Neutrophil (primary cell): Measurements from ENCODE around the gene PIEZO1.

ENCODE experiments used
- H3K27ac ChIP-seq: fragments of 200-600 bp; sonication (generic); 2 replicates; pipeline ENCODE4 v1.5.1; 2016; ENCODE audit warnings: mild to moderate bottlenecking, moderate library complexity
- H3K27me3 ChIP-seq: fragments of 200-600 bp; sonication (generic); 2 replicates; pipeline ENCODE4 v1.6.0; 2016; ENCODE audit warnings: mild to moderate bottlenecking
- H3K36me3 ChIP-seq: fragments of 200-600 bp; sonication (generic); 2 replicates; pipeline ENCODE4 v1.5.1; 2017
- H3K4me1 ChIP-seq, 2 experiments: fragments of 200-600 bp in 1 of 2; sonication (generic) in 1 of 2; 1 replicate in 1 of 2; 2 replicates in 1 of 2; pipeline versions ENCODE4 v1.5.1 to v1.6.1; 2013 to 2016; ENCODE audit warnings: low read depth in 1 of 2, low read length in 1 of 2, mild to moderate bottlenecking in 1 of 2, moderate library complexity in 1 of 2; ENCODE audit not compliant: control insufficient read depth in 1 of 2, insufficient read depth in 1 of 2
- H3K4me3 ChIP-seq, 2 experiments: fragments of 200-600 bp in 1 of 2; sonication (generic) in 1 of 2; 1 replicate in 1 of 2; 2 replicates in 1 of 2; pipeline ENCODE4 v1.5.1; 2013 to 2016; ENCODE audit warnings: low read depth in 1 of 2, low read length in 1 of 2, mild to moderate bottlenecking in 1 of 2, moderate library complexity in 1 of 2
- H3K9me3 ChIP-seq: fragments of 200-600 bp; sonication (generic); 2 replicates; pipeline ENCODE4 v1.5.1; 2016
- CTCF ChIP-seq: fragments of 200-600 bp; sonication (generic); IDR thresholded peaks from 2 replicates; pipeline ENCODE4 v1.5.1; 2016; ENCODE audit warnings: antibody characterized with exemption

Gene PIEZO1

GRCh38 chr16:88732961-88733294 is 52.1 kb downstream of the PIEZO1 start:
- Histone ChIP-seq H3K4me1 (peaks cover 2 to 8% of the 10 kb centered on the region in 2 experiments), H3K36me3 (peaks cover 27% of the 10 kb centered on the region), H3K27me3 (no peaks in the 10 kb centered on the region), H3K9me3 (no peaks in the 10 kb centered on the region), H3K4me3 (no peak overlapping the region), H3K27ac (no peak overlapping the region)
- TF ChIP-seq CTCF: no peak

GRCh38 chr16:88732172-88732960 is 52.7 kb downstream of the PIEZO1 start:
- TF ChIP-seq CTCF: no peak
- H3K27me3 ChIP-seq: no peaks in the 10 kb centered on the region
- no peaks in the 10 kb centered on the region for H3K9me3 ChIP-seq
- H3K36me3 ChIP-seq: peaks cover 30% of the 10 kb centered on the region
- peaks cover under 1 to 4% of the 10 kb centered on the region in 2 experiments for H3K4me1 ChIP-seq
- H3K4me3 ChIP-seq: no peak overlapping the region
- no peak overlapping the region for H3K27ac ChIP-seq

GRCh38 chr16:88731699-88732098 is 53.3 kb downstream of the PIEZO1 start:
- Histone ChIP-seq H3K4me3 (no peak overlapping the region), H3K9me3 (no peaks in the 10 kb centered on the region), H3K4me1 (no peaks in the 10 kb centered on the region), H3K27ac (no peak overlapping the region), H3K36me3 (peaks cover 36% of the 10 kb centered on the region), H3K27me3 (no peaks in the 10 kb centered on the region)
- no peak for TF ChIP-seq CTCF

GRCh38 chr16:88730632-88731607 is 54.1 kb downstream of the PIEZO1 start:
- no peak overlapping the region for H3K4me3 ChIP-seq

GRCh38 chr16:88727871-88728270 is 57.1 kb downstream of the PIEZO1 start:
- TF ChIP-seq CTCF: no peak
- Histone ChIP-seq H3K36me3 (peaks cover 46% of the 10 kb centered on the region), H3K27ac (no peak overlapping the region)

More at GRCh38 chr16:88730632-88731607, 54.1 kb downstream of the PIEZO1 start:
- Histone ChIP-seq H3K36me3 (peaks cover 44% of the 10 kb centered on the region), H3K27me3 (no peaks in the 10 kb centered on the region), H3K4me1 (no peaks in the 10 kb centered on the region), H3K27ac (no peak overlapping the region), H3K9me3 (no peaks in the 10 kb centered on the region)
- no peak for TF ChIP-seq CTCF

More at GRCh38 chr16:88727871-88728270, 57.1 kb downstream of the PIEZO1 start:
- Histone ChIP-seq H3K9me3 (no peaks in the 10 kb centered on the region), H3K27me3 (no peaks in the 10 kb centered on the region), H3K4me1 (no peaks in the 10 kb centered on the region), H3K4me3 (no peak overlapping the region)
